LNCAP (cell line): ENCODE measurements around the gene INPP5D.

Experiments
- TF ChIP-seq, protein P1 (sequence below): fragments of 450-650 bp; IDR thresholded peaks from 2 replicates; pipeline ENCODE4 v1.5.1; 2017; ENCODE audit warnings: mild to moderate bottlenecking

Gene INPP5D

DNA sequence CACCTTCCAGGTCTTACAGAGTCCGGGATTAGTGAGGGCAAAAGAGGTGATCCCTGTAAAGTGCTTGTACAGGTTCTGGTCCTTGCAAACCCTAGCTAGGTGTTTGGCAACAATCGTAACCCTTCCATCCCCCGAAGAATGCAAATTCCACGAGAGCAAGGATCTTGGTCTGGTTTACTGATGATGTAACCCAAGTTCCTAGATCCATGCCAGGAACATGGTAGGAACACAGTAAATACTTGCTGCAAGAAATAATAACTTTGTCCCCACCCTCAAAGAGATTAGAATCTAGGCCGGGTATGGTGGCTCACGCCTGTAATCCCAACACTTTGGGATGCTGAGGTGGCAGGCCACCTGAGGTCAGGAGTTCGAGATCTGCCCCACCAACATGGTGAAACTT is 34.4 kb upstream of the INPP5D start:
- TF ChIP-seq, protein P1, sequence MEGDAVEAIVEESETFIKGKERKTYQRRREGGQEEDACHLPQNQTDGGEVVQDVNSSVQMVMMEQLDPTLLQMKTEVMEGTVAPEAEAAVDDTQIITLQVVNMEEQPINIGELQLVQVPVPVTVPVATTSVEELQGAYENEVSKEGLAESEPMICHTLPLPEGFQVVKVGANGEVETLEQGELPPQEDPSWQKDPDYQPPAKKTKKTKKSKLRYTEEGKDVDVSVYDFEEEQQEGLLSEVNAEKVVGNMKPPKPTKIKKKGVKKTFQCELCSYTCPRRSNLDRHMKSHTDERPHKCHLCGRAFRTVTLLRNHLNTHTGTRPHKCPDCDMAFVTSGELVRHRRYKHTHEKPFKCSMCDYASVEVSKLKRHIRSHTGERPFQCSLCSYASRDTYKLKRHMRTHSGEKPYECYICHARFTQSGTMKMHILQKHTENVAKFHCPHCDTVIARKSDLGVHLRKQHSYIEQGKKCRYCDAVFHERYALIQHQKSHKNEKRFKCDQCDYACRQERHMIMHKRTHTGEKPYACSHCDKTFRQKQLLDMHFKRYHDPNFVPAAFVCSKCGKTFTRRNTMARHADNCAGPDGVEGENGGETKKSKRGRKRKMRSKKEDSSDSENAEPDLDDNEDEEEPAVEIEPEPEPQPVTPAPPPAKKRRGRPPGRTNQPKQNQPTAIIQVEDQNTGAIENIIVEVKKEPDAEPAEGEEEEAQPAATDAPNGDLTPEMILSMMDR = no peak

DNA sequence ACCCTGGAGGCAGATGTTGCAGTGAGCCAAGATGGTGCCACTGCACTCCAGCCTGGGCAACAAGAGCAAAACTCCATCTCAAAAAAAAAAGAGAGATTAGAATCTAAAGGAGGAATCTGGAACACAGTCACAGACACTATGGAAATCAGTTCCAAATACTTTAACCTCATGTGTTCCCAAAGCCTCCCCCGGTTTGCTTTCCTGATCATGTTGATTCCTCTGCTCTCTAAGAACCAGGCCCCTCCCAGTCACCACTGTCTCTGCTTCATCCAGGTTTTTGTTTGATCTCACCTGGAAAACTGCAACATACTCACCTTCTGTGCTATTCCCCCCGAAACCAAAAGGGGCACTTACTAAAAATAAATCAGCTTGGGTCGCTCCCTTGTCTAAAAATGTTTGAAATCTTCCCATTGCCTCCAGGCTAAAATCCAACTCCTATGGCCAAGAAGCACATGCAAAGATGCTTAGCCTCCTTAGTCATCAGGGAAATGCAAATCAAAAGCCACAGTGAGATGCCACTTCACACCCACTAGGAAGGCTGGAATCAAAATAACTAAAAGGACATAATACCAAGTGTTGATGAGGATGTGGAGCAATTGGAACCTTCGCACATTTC is 33.8 kb upstream of the INPP5D start:
- TF ChIP-seq, protein P1 = no peak

DNA sequence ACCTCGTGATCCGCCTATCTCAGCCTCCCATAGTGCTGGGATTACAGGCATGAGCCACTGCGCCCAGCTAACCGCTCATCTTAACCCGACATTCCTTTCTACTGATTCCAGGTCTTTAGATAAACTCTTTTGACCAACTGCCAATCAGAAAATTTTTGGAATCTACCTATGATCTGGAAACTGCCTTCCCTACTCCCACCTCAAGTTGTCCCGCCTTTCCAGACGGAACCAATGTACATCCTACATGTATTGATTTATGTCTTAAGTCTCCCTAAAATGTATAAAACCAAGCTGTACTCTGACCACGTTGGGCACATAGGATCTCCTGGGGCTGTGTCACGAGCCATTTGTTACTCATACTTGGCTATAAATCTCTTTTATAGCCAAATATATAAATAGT is 30.8 kb upstream of the INPP5D start:
- TF ChIP-seq, protein P1 = no peak

DNA sequence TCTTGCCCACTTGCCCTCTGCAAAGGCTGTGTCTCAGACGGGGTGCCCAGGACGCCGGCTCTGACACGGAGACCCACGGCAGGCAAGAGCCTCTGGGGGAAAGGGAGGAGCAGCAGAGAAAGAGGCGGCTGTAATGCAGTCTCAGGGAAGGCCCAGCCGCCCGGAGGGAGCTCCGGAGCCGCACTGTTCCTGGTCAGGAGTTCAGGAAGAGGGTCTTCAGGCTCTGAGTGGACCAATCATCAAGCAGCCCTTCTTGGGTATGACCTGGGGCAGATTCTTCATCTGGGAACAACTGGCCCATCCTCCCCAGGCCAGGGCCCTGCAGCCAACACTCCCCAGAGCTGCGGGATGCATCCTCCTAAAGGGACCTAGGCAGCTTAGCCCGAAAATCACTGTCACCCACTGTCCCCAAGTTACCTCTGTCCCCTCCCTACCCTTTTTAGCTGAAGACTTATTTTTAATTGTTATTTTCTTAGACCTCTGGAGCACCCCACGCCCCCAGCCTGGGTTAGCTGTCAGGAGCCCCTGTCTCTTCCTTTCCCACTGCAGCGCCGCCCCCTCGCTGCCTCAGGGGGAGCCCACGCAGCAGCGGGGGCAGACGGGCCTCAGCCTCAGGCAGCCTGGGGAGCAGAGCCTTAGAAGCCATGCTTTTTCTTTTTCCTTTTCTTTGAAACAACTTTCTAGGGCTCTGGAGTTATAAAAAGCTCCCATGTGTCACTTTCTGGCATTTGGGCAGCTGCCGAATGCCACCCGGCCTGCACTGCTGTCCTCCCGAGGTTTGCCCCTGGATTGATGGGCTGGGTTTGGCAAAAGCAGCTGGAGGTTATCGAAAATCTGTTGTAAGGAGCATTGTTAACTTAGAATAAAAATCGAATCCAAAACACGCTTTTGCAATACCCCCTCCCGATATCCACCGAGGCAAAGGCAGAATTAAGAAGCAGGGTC is 28.3 kb upstream of the INPP5D start:
- TF ChIP-seq, protein P1 = no peak

DNA sequence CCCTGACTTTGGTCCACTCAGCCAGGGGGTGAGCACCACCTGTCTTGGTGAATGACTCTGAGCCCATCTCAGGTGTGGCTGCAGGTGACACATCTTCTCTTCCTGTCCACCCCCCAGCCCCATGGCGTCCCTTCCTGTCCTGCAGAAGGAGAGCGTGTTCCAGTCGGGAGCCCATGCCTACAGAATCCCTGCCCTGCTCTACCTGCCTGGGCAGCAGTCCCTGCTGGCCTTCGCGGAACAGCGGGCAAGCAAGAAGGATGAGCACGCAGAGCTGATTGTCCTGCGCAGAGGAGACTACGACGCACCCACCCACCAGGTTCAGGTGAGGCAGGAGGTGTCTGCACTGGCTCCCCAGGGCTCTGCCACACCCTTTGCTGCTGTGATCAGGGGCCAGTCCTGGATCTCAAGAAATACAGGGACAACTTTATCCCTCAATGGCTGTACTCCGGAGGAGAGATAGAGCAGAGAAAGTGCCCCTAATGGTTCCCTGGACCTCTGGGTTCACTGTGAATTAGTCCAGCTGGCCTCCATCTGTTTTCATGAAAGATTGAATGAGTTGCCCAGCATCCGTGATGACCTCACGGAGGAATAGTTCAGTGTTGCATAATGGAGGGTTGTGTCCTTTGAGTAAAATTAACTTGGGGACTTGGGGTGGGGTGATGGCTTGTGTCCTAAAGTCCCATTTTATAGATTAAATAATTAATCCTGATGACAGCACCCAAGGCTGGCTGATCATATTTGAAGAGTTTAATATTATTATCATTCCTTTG is 27.4 kb upstream of the INPP5D start, which contains the start of gene NEU2:
Gene NEU2 (plus strand): TSS at position 122 of the 770 bp plus-strand sequence. CDS start 0 bp downstream, at position 122.
- TF ChIP-seq, protein P1 = no peak

DNA sequence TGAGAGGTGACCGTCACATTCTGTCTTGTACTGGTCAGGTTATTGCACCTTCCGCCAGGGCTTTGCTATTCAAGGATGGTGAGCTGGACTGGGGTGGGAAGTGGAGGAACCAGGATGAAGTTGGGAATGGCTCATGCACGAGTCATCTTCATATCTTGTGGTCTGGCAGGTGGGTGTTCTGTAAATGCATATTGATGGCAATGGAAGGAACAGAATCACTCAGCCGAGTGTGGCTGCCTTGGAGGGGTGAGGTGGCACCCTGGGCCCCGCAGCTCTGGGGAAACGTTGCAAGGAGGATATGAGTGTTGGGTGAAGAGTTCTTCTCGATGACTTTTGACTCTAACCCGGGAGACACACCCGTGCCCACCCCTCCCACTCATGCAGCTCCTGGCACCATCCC is 26.5 kb upstream of the INPP5D start:
- TF ChIP-seq, protein P1 = no peak
